ENCODE measurements around the gene FAF1. TPM values are rescaled to one million over a fixed set of nuclear protein-coding genes. Genes with fewer than 3 reads are reported as not detected.

FAF1 gene
- total RNA-seq, 4 donors from 2014 or later, result 23.8 to 64.6 (median 43.9) TPM

DNA sequence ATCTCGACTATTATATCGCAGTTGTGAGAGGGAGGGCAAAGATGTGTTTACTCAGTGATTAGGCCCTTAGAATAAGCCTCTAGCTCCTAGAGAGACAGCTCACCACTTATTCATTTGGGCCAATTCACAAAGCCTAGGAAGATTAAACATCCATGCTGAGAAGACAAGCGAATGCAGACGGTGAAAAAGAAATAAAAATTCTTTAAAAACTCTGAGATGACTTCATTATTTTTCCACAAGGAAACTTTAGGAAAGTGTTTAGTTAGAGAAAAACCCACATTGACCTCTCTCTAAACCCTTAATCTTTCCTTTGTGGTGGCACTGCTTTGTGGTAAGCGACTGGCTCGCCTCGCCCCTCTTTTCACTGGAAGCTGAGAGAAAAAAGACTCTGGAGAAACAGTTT, 390.0 kb downstream of the FAF1 start:
- DNase-seq, result no peak
- H3K4me1 ChIP-seq, result no peaks in the 10 kb centered on the region
- H3K27ac ChIP-seq, result no peak overlapping the region
- intact Hi-C loops (cut with DNase I), result no loop called here
- no peaks in the 10 kb centered on the region for H3K9me3 ChIP-seq
- TF ChIP-seq POLR2A (IDR thresholded peaks at IDR 0.05), result no peak
- TF ChIP-seq, protein P1, sequence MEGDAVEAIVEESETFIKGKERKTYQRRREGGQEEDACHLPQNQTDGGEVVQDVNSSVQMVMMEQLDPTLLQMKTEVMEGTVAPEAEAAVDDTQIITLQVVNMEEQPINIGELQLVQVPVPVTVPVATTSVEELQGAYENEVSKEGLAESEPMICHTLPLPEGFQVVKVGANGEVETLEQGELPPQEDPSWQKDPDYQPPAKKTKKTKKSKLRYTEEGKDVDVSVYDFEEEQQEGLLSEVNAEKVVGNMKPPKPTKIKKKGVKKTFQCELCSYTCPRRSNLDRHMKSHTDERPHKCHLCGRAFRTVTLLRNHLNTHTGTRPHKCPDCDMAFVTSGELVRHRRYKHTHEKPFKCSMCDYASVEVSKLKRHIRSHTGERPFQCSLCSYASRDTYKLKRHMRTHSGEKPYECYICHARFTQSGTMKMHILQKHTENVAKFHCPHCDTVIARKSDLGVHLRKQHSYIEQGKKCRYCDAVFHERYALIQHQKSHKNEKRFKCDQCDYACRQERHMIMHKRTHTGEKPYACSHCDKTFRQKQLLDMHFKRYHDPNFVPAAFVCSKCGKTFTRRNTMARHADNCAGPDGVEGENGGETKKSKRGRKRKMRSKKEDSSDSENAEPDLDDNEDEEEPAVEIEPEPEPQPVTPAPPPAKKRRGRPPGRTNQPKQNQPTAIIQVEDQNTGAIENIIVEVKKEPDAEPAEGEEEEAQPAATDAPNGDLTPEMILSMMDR (IDR thresholded peaks at IDR 0.05), result no peak
- peaks cover 0 to 51% (median 0%) of the 10 kb centered on the region in 3 donors for H3K36me3 ChIP-seq
- no peaks in the 10 kb centered on the region for H3K27me3 ChIP-seq
- WGBS, 2 donors, result 60 to 78% methylated on average over 7 of the region's 7 CpGs
- H3K4me3 ChIP-seq, result no peak overlapping the region

DNA sequence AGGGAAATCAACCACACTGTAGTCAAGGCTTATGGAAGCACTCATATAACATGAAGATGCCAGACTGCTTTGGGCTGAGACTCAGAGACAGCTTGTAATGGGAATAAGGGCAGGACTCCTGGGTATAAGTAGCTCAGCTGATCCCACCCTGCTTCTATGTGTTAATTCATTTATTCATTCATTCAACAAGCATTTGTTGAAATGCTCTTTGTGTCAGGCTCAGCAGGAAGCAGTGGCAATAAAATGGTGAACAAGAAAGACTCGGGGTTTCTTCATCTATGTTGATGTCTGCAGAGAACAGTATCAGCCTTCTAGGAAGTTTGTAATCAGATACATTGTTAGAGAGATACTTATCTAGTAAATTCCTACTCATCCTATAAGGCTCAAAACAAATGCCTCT, 391.3 kb downstream of the FAF1 start:
- 70 to 89% methylated on average over 1 of the region's 1 CpG for WGBS, 2 donors
- no peak for DNase-seq
- Histone ChIP-seq H3K27me3 (no peaks in the 10 kb centered on the region), H3K27ac (no peak overlapping the region), H3K4me1 (no peaks in the 10 kb centered on the region), H3K4me3 (no peak overlapping the region), H3K36me3 (peaks cover 0 to 55% (median 0%) of the 10 kb centered on the region in 3 donors), H3K9me3 (no peaks in the 10 kb centered on the region)
- intact Hi-C loops (cut with DNase I), result no loop called here
- no peak for TF ChIP-seq POLR2A (IDR thresholded peaks at IDR 0.05)
- TF ChIP-seq, protein P1 (IDR thresholded peaks at IDR 0.05), result no peak

DNA sequence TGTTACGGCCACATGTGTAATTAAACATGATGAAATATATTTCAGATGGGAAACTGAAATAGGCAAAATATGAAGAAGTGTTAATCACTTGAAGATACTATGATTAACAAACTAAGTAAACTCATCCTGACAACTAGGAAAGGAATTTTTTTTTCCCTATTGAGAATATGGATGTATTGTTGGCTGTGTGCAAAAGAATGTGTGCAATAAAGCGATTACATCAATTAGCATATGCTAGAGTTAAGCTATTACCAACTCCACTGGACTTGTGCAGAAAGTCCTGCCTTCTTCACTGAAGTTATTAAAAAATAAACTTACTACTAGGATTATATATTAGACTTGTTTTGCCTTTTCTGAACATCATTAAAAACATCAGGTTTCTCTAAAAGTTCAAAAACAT, 393.7 kb downstream of the FAF1 start:
- no peaks in the 10 kb centered on the region for H3K9me3 ChIP-seq
- DNase-seq, result no peak
- no peak overlapping the region for H3K27ac ChIP-seq
- no peaks in the 10 kb centered on the region for H3K4me1 ChIP-seq
- intact Hi-C loops (cut with DNase I), result no loop called here
- WGBS, 2 donors, result 90 to 92% methylated on average over 2 of the region's 2 CpGs
- no peak overlapping the region for H3K4me3 ChIP-seq
- H3K27me3 ChIP-seq, result no peaks in the 10 kb centered on the region
- TF ChIP-seq POLR2A (IDR thresholded peaks at IDR 0.05), result no peak
- TF ChIP-seq, protein P1 (IDR thresholded peaks at IDR 0.05), result no peak
- peaks cover 0 to 49% (median 0%) of the 10 kb centered on the region in 3 donors for H3K36me3 ChIP-seq

GRCh38 chr1:50564417-50564816, 395.6 kb downstream of the FAF1 start:
- no peaks in the 10 kb centered on the region for H3K27me3 ChIP-seq
- intact Hi-C loops (cut with DNase I), result no loop called here
- no peak overlapping the region for H3K4me3 ChIP-seq
- DNase-seq, result no peak
- H3K36me3 ChIP-seq, result peaks cover 0 to 65% (median 0%) of the 10 kb centered on the region in 3 donors
- H3K4me1 ChIP-seq, result no peaks in the 10 kb centered on the region
- no peak for TF ChIP-seq POLR2A (IDR thresholded peaks at IDR 0.05)
- TF ChIP-seq, protein P1 (IDR thresholded peaks at IDR 0.05), result no peak
- H3K27ac ChIP-seq, result no peak overlapping the region
- 50 to 94% methylated on average over 1 of the region's 1 CpG for WGBS, 2 donors
- H3K9me3 ChIP-seq, result no peaks in the 10 kb centered on the region

GRCh38 chr1:50562106-50562505, 398.0 kb downstream of the FAF1 start:
- no peak overlapping the region for H3K27ac ChIP-seq
- peaks cover 0 to 60% (median 0%) of the 10 kb centered on the region in 3 donors for H3K36me3 ChIP-seq
- no peak overlapping the region for H3K4me3 ChIP-seq
- H3K9me3 ChIP-seq, result no peaks in the 10 kb centered on the region
- no peaks in the 10 kb centered on the region for H3K27me3 ChIP-seq
- 79 to 85% methylated on average over 1 of the region's 1 CpG for WGBS, 2 donors
- TF ChIP-seq, protein P1 (IDR thresholded peaks at IDR 0.05), result no peak
- TF ChIP-seq POLR2A (IDR thresholded peaks at IDR 0.05), result no peak
- H3K4me1 ChIP-seq, result no peaks in the 10 kb centered on the region
- DNase-seq, result no peak
- intact Hi-C loops (cut with DNase I), result no loop called here

Data from esophagus squamous epithelium (tissue), 5 donors.